HFF-Myc (cell line): Measurements from ENCODE around the gene UNC45A.
"Not testable (repeated sequence)": the region's sequence is repeated elsewhere in the genome, so short reads cannot be mapped to it uniquely, and the experiment has no call there.

ENCODE experiments used
- DNase-seq: peaks from one replicate; pipeline ENCODE4 v3.0.0-alpha.2; 2011; ENCODE audit warnings: low read depth; ENCODE audit errors: extremely low read depth
- H3K4me3 ChIP-seq: replicated peaks from 2 replicates; pipeline ENCODE4 v1.5.1; 2011; ENCODE audit warnings: low read depth, mild to moderate bottlenecking, control low read depth, low read length
- TF ChIP-seq, protein P1 (sequence below): IDR thresholded peaks from 2 replicates; pipeline ENCODE4 v1.5.1; 2012; ENCODE audit warnings: mild to moderate bottlenecking, low read depth, low read length, control low read depth; ENCODE audit errors: missing control alignments

Gene UNC45A

DNA sequence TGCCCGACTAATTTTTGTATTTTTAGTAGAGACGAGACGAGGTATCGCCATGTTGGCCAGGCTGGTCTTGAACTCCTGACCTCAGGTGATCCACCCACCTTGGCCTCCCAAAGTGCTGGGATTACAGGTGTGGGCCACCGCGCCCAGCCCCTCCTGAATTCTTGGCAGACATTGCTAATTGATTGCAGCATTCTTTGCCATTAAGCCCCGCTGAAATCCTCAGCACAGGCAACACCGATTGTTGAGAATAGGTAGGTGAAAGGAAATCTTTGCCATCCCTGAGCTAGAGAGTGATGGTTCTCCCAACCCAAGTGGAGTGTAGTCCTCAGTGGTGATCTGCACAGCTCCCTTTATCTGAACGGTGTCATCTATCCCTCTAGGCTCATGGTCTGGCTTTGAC is 30.3 kb upstream of the UNC45A start:
- H3K4me3 ChIP-seq = no peak overlapping the region
- TF ChIP-seq, protein P1, sequence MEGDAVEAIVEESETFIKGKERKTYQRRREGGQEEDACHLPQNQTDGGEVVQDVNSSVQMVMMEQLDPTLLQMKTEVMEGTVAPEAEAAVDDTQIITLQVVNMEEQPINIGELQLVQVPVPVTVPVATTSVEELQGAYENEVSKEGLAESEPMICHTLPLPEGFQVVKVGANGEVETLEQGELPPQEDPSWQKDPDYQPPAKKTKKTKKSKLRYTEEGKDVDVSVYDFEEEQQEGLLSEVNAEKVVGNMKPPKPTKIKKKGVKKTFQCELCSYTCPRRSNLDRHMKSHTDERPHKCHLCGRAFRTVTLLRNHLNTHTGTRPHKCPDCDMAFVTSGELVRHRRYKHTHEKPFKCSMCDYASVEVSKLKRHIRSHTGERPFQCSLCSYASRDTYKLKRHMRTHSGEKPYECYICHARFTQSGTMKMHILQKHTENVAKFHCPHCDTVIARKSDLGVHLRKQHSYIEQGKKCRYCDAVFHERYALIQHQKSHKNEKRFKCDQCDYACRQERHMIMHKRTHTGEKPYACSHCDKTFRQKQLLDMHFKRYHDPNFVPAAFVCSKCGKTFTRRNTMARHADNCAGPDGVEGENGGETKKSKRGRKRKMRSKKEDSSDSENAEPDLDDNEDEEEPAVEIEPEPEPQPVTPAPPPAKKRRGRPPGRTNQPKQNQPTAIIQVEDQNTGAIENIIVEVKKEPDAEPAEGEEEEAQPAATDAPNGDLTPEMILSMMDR = no peak
- DNase-seq = no peak

DNA sequence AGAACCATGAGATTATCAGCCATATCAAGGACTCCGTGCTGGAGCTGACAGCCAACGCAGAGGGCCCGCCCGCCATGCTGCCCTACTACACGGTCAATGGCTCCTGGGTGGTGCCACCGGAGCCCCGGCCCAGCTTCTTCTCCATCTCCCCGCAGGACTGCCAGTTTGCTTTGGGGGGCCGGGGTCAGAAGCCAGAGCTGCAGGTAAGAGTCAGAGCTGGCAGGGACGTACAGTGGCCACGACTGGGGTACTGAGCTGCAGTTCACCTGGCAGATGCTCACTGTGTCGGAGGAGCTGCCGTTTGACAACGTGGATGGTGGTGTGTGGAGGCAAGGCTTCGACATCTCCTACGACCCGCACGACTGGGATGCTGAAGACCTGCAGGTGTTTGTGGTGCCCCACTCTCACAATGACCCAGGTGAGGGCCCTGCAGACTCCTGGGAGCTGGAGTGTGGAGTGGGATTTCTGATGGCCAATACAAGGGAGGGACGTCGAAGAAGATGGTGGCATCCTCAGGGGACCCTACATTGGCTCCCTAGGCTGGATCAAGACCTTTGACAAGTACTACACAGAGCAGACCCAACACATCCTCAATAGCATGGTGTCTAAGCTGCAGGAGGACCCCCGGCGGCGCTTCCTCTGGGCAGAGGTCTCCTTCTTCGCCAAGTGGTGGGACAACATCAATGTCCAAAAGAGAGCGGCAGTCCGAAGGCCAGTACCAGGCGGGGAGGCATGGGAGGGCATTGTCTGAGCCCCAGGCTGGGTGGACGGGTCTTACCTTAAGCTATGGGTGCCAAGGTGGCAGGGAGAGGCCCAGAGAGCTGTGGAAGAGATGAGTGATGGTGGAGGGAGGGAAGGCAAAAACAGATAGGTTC is 29.5 kb upstream of the UNC45A start:
- no peak for DNase-seq
- TF ChIP-seq, protein P1 = no peak
- H3K4me3 ChIP-seq = no peak overlapping the region

DNA sequence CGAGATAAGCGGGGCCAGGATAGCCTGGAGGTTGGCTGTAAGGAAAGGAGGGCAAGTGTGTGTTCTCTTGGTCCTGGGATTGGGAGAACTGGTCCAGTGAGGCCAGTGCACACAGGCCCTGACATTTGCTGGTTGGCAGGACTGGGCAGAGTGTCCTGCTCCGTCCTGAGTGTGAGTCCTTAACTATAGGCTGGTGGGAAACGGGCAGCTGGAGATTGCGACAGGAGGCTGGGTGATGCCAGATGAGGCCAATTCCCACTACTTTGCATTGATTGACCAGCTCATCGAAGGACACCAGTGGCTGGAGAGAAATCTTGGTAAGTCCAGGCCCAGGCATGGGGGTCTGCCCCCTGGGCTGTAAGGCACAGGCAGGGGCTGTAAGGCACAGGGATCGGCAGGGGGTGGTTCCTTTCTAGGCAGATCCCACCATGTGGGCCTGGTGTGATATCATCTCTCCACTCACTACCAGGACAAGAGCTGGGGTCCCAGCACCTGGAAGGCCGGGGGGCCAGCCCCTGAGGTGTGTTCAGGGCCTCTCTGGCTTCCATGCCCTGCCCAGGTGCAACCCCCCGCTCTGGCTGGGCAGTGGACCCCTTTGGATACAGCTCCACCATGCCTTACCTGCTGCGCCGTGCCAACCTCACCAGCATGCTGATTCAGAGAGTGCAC is 28.8 kb upstream of the UNC45A start:
- H3K4me3 ChIP-seq = no peak overlapping the region
- no peak for DNase-seq
- TF ChIP-seq, protein P1 = no peak

DNA sequence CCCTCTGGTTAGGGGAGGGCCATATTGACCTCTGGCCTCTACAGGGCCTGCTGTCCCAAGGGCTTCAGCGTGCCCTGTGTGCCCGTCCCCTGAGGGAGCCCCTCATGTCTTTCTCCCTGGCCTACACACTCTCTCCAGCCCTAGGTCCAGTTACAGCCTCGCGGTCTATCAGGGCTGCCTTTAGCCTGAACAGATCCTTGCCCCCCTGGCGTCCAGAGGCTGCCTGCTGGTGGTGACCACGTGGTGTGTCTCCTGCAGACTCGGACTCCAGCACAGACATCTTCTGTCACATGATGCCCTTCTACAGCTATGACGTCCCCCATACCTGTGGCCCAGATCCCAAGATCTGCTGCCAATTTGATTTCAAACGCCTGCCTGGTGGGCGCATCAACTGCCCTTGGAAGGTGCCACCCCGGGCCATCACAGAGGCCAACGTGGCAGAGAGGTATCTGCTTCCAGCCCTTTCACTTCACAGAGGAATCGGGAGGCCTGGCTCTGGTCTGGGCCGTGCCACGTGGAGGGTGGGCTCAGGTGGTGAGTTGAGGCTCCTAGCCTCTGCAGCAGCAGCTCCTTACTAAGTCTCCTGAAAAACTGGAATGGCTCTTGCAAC is 27.9 kb upstream of the UNC45A start:
- TF ChIP-seq, protein P1 = no peak
- H3K4me3 ChIP-seq = no peak overlapping the region
- no peak for DNase-seq

DNA sequence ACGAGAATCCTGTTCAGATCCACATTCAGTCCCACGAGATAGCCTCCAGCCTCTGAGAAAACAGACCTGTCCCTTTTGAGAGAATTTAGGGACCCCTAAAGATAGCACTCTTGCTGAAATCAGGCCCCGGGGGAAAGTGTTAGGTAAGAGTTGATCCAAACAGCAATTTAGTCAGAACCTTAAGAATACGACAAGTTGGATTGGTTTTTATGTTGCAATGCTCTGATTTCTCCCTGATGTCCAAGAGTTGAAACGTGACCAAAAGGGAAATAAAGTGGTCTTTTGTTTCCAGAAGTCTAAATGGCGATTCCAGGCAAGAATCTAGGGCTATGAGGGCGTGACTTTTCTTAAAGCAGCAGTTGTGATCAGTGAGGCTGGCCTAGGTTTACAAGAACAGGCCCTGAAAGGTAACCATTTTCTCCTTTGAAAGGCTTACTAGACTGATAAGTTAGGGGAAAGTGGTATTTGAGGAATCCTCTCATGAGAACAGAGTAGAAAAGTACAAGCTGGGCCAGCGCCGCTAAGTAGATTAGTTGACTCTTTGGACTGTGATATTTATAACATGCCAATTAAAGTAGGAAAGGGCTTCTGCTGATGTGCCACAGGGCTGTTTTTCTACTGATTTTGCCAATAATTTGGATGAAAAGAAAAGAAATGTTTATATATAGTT is 27.1 kb upstream of the UNC45A start:
- no peak overlapping the region for H3K4me3 ChIP-seq
- no peak for DNase-seq
- TF ChIP-seq, protein P1 = no peak

DNA sequence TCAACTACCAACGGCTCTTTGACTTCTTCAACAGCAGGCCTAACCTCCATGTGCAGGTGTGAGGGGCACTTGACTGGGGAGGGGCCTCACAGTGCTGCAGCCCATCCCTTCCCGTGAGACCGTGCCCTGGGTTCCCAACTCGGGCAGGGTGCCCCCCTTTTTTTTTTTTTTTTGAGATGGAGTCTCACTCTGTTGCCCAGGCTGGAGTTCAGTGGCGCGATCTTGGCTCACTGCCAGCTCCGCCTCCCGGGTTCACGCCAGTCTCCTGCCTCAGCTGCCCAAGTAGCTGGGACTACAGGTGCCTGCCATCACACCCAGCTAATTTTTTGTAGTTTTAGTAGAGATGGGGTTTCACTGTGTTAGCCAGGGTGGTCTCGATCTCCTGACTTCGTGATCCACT is 25.6 kb upstream of the UNC45A start:
- not testable (repeated sequence) for H3K4me3 ChIP-seq, DNase-seq

DNA sequence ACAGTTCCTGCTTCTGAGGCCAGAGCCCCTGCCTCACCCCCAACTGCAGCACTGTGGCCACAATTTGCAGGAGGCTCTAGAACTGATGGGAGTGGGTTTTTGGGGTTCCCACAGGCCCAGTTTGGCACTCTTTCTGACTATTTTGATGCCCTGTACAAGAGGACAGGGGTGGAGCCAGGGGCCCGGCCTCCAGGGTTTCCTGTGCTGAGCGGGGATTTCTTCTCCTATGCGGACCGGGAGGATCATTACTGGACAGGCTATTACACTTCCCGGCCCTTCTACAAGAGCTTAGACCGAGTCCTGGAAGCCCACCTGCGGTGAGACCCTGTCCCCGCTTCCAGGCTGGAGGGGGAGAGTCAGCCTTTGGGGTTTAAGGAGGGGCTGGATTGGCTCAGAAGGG is 25.1 kb upstream of the UNC45A start:
- H3K4me3 ChIP-seq = no peak overlapping the region
- TF ChIP-seq, protein P1 = no peak
- no peak for DNase-seq
